ENCODE results near the gene GNG7.

DNA sequence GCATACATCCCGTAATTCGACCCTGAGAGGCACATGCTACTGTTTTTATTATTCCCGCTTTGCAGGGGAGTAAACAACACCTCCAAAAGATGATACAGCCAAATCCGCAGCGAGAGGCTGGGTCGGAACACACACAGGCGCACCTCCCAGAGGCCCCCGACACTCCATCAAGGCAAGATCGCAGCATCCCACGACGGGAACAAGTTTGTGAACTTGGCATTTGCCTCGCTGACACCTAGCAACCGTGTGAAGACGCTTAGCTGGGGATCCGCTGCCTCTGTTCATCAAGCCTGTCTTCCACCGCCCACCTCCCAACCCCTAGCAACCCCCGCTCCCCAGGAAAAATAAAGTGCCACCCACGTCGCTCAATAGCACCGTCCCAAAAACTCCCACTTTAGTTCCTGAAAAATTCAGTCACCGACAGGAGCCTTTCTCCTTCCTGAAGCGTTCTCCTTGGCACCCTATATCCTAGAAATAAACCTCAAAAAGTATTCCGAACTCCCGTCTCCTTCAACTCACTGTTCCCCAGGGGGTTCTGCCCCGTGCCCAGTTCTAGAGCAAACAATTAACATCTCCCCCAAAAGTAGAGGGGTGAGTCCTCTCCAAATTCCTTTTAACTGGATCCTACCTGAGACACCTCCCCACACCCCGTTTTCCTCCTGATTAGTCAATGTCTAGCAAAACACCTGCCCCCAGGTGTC is 1.7 kb downstream of the GNG7 start:
- TF ChIP-seq CTCF (IDR thresholded peaks at IDR 0.05; ENCODE audit: low read depth, low read length) (no peak), EZH2phosphoT487 (IDR thresholded peaks at IDR 0.05; ENCODE audit: low read depth) (no peak)
